Activated CD4-positive, alpha-beta memory T cell treated with anti-CD3 and anti-CD28 coated beads for 36 hours (primary cell): Measurements from ENCODE around the gene HIRA. TPM values are rescaled to one million over a fixed set of nuclear protein-coding genes. Genes with fewer than 3 reads are reported as not detected.
"Not testable (repeated sequence)": the region's sequence is repeated elsewhere in the genome, so short reads cannot be mapped to it uniquely, and the experiment has no call there.

ENCODE experiments used
- CTCF ChIA-PET: fragments of 350-600 bp; sonication (Branson Sonifier 250); formaldehyde crosslinking; loops from one replicate; lab custom pipeline; 2021; ENCODE audit warnings: antibody characterized with exemption, inconsistent platforms; lab: Charles Lee
- POLR2A ChIA-PET: fragments of 350-600 bp; sonication (Branson Sonifier 250); formaldehyde crosslinking; loops from one replicate; lab custom pipeline; 2021; ENCODE audit warnings: antibody characterized with exemption; lab: Charles Lee
- DNase-seq: peaks from one replicate; pipeline ENCODE4 v3.0.0-alpha.2; 2020
- H3K27ac Mint-ChIP-seq: one replicate; pipeline ENCODE4 v1.8.0; 2021; ENCODE audit warnings: mixed read lengths
- H3K27me3 Mint-ChIP-seq: one replicate; pipeline ENCODE4 v1.8.0; 2021; ENCODE audit warnings: mixed read lengths
- H3K36me3 Mint-ChIP-seq: one replicate; pipeline ENCODE4 v1.8.0; 2021; ENCODE audit warnings: mixed read lengths
- H3K4me1 Mint-ChIP-seq: one replicate; pipeline ENCODE4 v1.8.0; 2021; ENCODE audit warnings: low read depth, mixed read lengths
- H3K4me3 Mint-ChIP-seq: one replicate; pipeline ENCODE4 v1.8.0; 2021; ENCODE audit warnings: mild to moderate bottlenecking, mixed read lengths
- H3K9me3 Mint-ChIP-seq: one replicate; pipeline ENCODE4 v1.8.0; 2021; ENCODE audit warnings: mixed read lengths
- intact Hi-C: fragments of 100-400 bp; cut with micrococcal nuclease; formaldehyde crosslinking; loops from one replicate; pipeline ENCODE4 v1.15.1; 2023
- total RNA-seq, 2 experiments: library from RNA; stranded (reverse); gene quantifications; one replicate each; pipeline ENCODE4 v1.2.3, GENCODE V29; 2021

The HIRA gene
- total RNA-seq, 2 experiments from 2014 or later, result 28.3 to 30.6 TPM

DNA sequence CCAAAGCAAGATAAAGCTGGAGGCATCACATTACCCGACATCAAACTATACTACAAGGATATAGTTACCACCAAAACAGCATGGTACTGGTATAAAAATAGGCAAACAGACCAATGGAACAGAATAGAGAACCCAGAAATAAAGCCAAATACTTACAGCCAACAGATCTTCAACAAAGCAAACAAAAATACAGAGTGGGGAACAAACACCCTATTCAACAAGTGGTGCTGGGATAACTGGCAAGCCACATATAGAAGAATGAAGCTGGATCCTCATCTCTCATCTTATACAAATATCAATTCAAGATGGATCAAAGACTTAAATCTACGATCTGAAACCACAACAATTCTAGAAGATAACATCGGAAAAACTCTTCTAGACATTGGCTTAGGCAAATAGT is 90.0 kb downstream of the HIRA start:
- Mint-ChIP-seq H3K27ac (no peak overlapping the region), H3K4me3 (no peak overlapping the region), H3K27me3 (no peaks in the 10 kb centered on the region), H3K36me3 (peaks cover 82% of the 10 kb centered on the region), H3K4me1 (no peaks in the 10 kb centered on the region), H3K9me3 (peaks cover 32% of the 10 kb centered on the region)
- ChIA-PET POLR2A (interaction anchor here (0.6 kb wide), 1 partner anchor 14 kb away, joined by 3 read pairs; no protein-coding TSS in a partner anchor), CTCF (no interaction called here)
- DNase-seq, result no peak
- intact Hi-C loops, result no loop called here

DNA sequence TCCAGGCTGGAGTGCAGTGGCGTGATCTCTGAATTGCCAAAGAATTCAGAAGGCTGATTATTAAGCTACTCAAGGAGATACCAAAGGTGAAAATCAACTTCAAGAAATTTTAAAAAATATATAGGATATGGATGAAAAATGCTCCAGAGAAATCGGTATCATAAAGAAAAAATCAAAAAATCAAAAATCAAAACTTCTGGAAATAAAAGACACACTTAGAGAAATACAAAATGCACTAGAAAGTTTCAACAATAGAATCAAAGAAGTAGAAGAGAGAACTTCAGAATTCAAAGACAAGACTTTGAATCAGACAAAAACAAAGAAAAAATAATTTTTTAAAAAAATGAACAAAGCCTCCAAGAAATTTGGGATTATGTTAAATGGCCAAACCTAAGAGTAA is 94.4 kb downstream of the HIRA start:
- intact Hi-C loops, result no loop called here
- H3K27me3 Mint-ChIP-seq, result no peaks in the 10 kb centered on the region
- no peaks in the 10 kb centered on the region for H3K4me1 Mint-ChIP-seq
- DNase-seq, result no peak
- ChIA-PET POLR2A (no interaction called here), CTCF (no interaction called here)
- H3K4me3 Mint-ChIP-seq, result no peak overlapping the region
- H3K9me3 Mint-ChIP-seq, result peaks cover 51% of the 10 kb centered on the region
- H3K27ac Mint-ChIP-seq, result no peak overlapping the region
- peaks cover 84% of the 10 kb centered on the region for H3K36me3 Mint-ChIP-seq

DNA sequence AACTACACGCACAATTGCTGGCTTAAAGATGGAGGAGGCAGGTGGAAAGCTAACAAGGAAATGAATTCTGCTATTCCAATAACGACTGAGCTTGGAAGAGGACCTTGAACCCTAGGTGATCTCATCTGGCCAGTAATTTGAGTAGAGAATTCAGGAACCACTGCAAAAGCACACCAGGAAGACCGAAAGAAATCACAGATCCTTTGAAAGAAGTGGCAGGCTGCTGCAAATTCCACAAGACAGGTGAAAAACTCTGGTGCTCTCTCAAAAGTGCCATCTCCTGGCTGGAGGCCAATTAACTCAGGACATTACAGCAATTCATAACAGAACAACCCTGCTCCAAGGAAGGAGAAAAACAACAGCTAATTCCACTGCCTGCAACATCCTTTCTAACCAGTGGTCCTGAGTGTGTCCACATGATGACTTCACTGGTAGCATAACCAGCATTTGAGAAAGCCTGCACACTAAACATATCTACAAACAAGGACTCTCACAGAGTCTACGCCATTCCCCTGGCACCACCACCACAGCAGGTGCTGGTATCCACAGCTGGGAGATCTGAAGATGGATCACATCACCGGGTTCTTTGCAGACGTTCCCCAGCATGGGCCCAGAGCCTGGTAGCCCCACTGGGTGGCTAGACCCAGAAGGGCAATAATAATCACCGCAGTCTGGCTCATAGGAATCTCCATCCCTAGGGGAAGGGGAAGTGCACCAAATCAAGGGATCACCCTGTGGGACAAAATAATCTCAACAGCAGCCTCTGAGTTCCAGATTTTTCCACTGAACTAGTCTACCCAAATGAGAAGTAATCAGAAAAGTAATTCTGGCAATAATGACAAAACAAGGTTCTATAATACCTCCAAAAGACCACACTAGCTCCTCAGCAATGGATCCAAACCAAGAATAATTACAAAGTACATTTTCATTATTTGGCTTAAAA is 95.1 kb downstream of the HIRA start:
- Mint-ChIP-seq H3K27ac (no peak overlapping the region), H3K4me3 (no peak overlapping the region), H3K36me3 (peaks cover 84% of the 10 kb centered on the region), H3K27me3 (no peaks in the 10 kb centered on the region), H3K9me3 (peaks cover 51% of the 10 kb centered on the region), H3K4me1 (no peaks in the 10 kb centered on the region)
- no peak for DNase-seq
- ChIA-PET CTCF (interaction anchor here (0.7 to 1.0 kb wide), 3 partner anchors 9 to 294 kb away, joined by 3 read pairs; no protein-coding TSS in a partner anchor), POLR2A (no interaction called here)
- intact Hi-C loops, result no loop called here

DNA sequence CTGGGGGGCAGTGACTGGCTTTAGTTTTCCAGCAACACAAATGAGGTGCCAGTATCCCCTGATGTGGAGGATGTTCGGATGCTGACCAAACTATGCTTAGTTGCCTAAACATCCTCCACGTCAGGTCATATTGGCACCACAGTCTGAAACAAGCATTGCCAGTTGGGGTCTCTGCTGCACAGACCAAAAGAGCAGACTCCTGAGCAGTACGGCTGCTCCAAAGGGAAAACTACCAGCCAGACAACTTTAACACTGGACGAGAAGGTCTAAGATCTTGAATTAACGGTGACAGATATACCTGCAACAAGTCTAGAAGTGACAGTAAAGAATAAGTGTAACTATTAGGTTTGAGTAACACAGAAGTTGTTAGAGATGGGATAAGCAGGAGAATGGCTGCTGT is 99.6 kb downstream of the HIRA start:
- POLR2A ChIA-PET, result no interaction called here
- Mint-ChIP-seq H3K4me1 (no peaks in the 10 kb centered on the region), H3K36me3 (peaks cover 70% of the 10 kb centered on the region), H3K9me3 (peaks cover 28% of the 10 kb centered on the region), H3K27me3 (no peaks in the 10 kb centered on the region), H3K4me3 (no peak overlapping the region), H3K27ac (no peak overlapping the region)
- DNase-seq, result no peak
- intact Hi-C loops, result no loop called here
- CTCF ChIA-PET, result no interaction called here

DNA sequence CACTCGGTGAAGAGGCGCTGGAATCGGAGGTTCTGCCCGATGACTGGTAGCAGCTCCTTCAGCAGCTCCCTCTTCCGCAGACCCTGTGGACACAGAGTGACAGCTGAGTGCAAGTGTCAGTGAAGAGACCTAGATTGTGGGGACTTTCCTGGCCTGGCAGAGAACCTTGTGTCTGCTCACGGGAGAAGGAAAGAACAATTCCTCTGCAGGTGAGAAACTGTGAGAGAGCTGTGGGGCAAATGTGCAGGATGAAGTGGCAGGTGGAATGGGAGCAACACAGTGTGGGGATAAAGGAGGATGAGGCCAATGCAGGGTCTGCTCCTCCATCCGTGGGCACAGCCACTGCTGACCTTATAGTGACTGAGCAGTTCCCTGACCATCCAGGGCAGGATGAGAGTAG is 100.1 kb downstream of the HIRA start:
- intact Hi-C loops, result no loop called here
- Mint-ChIP-seq H3K36me3 (peaks cover 65% of the 10 kb centered on the region), H3K9me3 (peaks cover 28% of the 10 kb centered on the region), H3K27ac (no peak overlapping the region), H3K4me3 (no peak overlapping the region), H3K27me3 (no peaks in the 10 kb centered on the region), H3K4me1 (no peaks in the 10 kb centered on the region)
- CTCF ChIA-PET, result interaction anchor here (0.5 kb wide), 1 partner anchor 59 kb away, joined by 3 read pairs; no protein-coding TSS in a partner anchor
- no peak for DNase-seq
- POLR2A ChIA-PET, result no interaction called here

DNA sequence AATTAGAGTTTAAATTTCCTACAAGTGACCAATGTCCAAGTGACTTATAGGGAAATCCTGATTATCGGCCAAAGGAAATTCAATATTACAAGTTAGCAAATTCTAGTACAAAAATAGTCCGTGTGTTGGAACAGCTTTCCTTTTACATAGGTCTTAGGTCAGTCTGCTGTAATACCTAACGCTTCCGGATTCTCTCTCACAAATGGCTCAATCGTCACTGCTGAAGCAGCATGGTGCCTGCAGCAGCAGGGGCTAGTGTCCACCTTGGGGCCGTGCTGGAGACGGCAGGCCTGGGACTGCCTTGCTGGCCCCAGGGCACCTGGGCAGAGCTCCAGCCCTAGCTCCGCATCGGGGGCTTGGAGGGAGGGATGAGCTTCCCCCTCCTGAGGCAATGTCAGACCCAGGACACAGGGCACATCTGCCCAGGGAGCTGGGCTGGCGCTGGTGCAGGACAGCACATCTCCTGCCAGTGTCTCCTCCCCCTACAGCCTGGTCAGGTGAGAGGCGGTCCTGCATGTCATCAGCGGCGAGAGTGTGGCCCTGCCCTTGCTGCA is 100.6 kb downstream of the HIRA start:
- no peaks in the 10 kb centered on the region for H3K4me1 Mint-ChIP-seq
- H3K27ac Mint-ChIP-seq, result no peak overlapping the region
- intact Hi-C loops, result no loop called here
- ChIA-PET CTCF (interaction anchor here (0.5 kb wide), 1 partner anchor 60 kb away, joined by 3 read pairs; no protein-coding TSS in a partner anchor), POLR2A (no interaction called here)
- DNase-seq, result no peak
- H3K4me3 Mint-ChIP-seq, result no peak overlapping the region
- H3K27me3 Mint-ChIP-seq, result no peaks in the 10 kb centered on the region
- H3K9me3 Mint-ChIP-seq, result peaks cover 29% of the 10 kb centered on the region
- peaks cover 60% of the 10 kb centered on the region for H3K36me3 Mint-ChIP-seq

DNA sequence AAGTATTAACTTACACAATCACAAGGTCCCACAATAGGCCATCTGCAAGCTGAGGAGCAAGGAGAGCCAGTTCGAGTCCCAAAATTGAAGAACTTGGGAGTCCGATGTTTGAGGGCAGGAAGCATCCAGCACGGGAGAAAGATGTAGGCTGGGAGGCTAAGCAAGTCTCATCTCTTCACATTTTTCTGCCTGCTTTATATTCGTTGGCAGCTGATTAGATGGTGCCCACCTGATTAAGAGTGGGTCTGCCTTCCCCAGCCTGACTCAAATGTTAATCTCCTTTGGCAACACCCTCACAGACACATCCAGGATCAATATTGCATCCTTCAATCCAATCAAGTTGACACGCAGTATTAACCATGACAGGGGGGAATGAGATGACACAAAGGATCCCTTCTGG is 101.3 kb downstream of the HIRA start:
- H3K27me3 Mint-ChIP-seq, intact Hi-C loops, POLR2A ChIA-PET, H3K4me1 Mint-ChIP-seq, CTCF ChIA-PET, H3K4me3 Mint-ChIP-seq, DNase-seq, H3K27ac Mint-ChIP-seq: not testable (repeated sequence)
- Mint-ChIP-seq H3K9me3 (peaks cover 24% of the 10 kb centered on the region), H3K36me3 (peaks cover 53% of the 10 kb centered on the region)

DNA sequence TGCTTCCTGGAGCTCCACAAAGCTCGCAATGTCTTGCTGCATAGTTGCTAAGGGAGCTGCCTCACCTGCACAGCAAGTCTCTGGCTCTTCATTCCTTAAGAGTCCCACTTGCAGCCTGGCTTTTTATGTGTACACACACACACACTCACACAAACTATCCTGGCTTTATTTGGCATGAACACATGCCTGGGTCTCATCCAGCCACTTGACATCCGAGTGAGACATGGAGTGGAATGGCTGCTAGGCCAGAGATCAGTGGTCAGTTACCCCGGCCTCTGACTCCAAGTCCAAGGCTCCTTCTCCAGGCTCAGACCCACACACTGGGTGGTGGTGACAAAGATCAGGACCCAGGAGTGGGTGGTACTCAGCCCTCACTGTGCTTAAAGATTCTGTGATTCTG is 102.1 kb downstream of the HIRA start:
- no peak for DNase-seq
- Mint-ChIP-seq H3K27ac (no peak overlapping the region), H3K9me3 (peaks cover 21% of the 10 kb centered on the region), H3K4me3 (no peak overlapping the region), H3K4me1 (no peaks in the 10 kb centered on the region), H3K36me3 (peaks cover 48% of the 10 kb centered on the region), H3K27me3 (no peaks in the 10 kb centered on the region)
- ChIA-PET POLR2A (no interaction called here), CTCF (interaction anchor here (0.6 kb wide), 1 partner anchor 1542 kb away, joined by 3 read pairs; no protein-coding TSS in a partner anchor)
- intact Hi-C loops, result no loop called here

DNA sequence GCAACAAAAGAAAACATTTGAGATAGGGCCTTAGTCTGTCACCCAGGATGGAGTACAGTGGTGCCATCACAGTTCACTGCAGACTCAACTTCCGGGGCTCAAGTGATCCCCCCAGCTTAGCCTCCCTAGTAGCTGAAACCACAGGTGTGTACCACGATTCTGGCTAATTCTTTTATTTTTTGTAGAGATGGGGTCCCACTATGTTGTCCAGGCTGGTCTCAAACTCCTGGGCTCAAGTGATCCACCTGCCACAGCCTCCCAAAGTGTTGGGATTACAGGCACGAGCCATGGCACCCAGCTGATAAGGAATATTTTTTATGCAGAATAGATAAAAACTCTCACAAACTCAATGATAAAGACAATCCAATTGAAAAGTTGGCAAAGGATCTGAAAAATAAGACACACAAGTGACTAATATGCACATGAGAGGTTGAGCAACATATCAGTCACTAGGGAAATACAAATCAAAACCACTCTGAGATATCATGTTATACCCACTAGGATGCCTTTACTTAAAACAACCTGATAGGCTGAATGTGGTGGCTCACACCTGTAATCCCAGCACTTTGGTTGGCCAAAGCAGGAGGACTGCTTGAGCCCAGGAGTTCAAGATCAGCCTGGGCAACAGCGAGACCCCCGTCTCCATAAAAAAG is 106.1 kb downstream of the HIRA start:
- H3K9me3 Mint-ChIP-seq, result peaks cover 12% of the 10 kb centered on the region
- ChIA-PET POLR2A (no interaction called here), CTCF (no interaction called here)
- peaks cover 19% of the 10 kb centered on the region for H3K36me3 Mint-ChIP-seq
- H3K27ac Mint-ChIP-seq, result no peak overlapping the region
- no peak for DNase-seq
- H3K4me1 Mint-ChIP-seq, result no peaks in the 10 kb centered on the region
- no peaks in the 10 kb centered on the region for H3K27me3 Mint-ChIP-seq
- intact Hi-C loops, result no loop called here
- no peak overlapping the region for H3K4me3 Mint-ChIP-seq

DNA sequence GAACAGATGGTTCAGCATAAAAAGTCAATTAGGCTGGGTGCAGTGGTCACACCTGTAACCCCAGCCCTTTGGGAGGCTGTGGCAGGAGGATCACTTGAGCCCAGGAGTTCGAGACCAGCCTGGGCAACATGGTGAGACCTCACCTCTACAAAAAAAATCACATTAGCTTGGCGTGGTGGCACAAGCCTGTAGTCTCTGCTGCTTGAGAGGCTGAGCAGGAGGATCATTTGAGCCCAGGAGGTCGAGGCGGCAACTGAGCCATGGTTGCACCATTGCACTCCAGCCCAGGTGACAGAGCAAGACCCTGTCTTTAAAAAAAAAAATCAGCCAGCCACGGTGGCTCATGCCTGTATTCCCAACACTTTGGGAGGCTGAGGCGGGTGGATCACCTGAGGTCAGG is 108.1 kb downstream of the HIRA start:
- CTCF ChIA-PET, H3K27ac Mint-ChIP-seq, H3K4me3 Mint-ChIP-seq, H3K27me3 Mint-ChIP-seq, DNase-seq, POLR2A ChIA-PET, H3K4me1 Mint-ChIP-seq, H3K36me3 Mint-ChIP-seq, intact Hi-C loops: not testable (repeated sequence)
- H3K9me3 Mint-ChIP-seq, result peaks cover 20% of the 10 kb centered on the region

DNA sequence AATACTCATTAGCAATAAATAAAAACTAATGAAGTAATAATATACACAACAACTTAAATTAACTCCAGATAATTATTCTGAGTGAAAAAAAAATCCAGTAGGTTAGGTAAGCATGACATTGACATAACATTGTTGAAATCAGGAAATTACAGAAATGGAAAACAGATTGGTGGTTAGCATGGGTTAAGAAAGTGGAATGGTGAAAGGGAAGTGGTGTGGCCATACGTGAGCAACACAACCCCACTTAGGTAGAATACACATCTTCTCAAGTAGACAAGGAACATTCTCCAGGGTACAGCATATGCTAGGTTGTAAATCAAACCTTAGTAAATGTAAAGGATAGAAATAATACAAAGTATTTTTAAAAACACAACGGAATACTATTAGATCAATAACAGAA is 109.8 kb downstream of the HIRA start:
- Mint-ChIP-seq H3K4me3 (no peak overlapping the region), H3K4me1 (no peaks in the 10 kb centered on the region), H3K36me3 (peaks cover 4% of the 10 kb centered on the region), H3K27me3 (no peaks in the 10 kb centered on the region), H3K9me3 (peaks cover 25% of the 10 kb centered on the region), H3K27ac (no peak overlapping the region)
- intact Hi-C loops, result no loop called here
- no peak for DNase-seq
- POLR2A ChIA-PET, result no interaction called here
- CTCF ChIA-PET, result no interaction called here

DNA sequence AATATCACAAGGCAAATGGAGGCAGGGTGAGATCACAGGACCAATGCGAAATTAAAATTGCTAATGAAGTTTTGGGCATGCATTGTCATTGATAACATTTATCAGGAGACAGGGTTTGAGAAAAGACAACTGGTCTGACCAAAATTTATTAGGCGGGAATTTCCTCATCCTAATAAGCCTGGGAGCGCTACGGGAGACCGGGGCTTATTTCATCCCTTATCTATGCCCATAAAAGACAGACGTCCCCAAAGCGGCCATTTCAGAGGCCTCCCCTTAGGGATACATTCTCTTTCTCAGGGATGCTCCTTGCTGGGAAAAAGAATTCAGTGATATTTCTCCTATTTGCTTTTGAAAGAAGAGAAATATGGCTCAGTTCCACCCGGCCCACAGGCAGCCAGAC is 111.4 kb downstream of the HIRA start:
- H3K4me1 Mint-ChIP-seq, CTCF ChIA-PET, H3K27ac Mint-ChIP-seq, H3K36me3 Mint-ChIP-seq, POLR2A ChIA-PET, H3K27me3 Mint-ChIP-seq, intact Hi-C loops, DNase-seq, H3K4me3 Mint-ChIP-seq: not testable (repeated sequence)
- peaks cover 36% of the 10 kb centered on the region for H3K9me3 Mint-ChIP-seq
